ENCODE measurements around the gene SPATC1L.

Gene SPATC1L

GRCh38 chr21:46116776-46117585 lies 67.3 kb downstream of the SPATC1L start (continued):
- TF ChIP-seq ZNF26 (tag by site-specific recombination; IDR thresholded peaks at IDR 0.05), result no peak
- peak; percentile 49; the same call in 1 of the 2 replicates for TF ChIP-seq KLF8 (tag by site-specific recombination; IDR thresholded peaks at IDR 0.05)
- TF ChIP-seq ZSCAN23 (tag by site-specific recombination; IDR thresholded peaks at IDR 0.05), result no peak
- TF ChIP-seq HIC1 (tag by site-specific recombination; IDR thresholded peaks at IDR 0.05), result no peak
- no peak for TF ChIP-seq ZNF768 (tag by site-specific recombination; IDR thresholded peaks at IDR 0.05)
- TF ChIP-seq EGR2 (tag by site-specific recombination; IDR thresholded peaks at IDR 0.05; ENCODE audit: low read depth), result peak; percentile 89
- TF ChIP-seq PRDM1 (tag by site-specific recombination; IDR thresholded peaks at IDR 0.05), result no peak

GRCh38 chr21:46116189-46116775 lies 68.0 kb downstream of the SPATC1L start:
- no peak overlapping the region for H3K4me3 ChIP-seq (ENCODE audit: low read depth, low read length)
- POLR2A ChIA-PET, result no interaction called here
- TF ChIP-seq RBAK (tag by site-specific recombination; IDR thresholded peaks at IDR 0.05) (no peak), YY1 (tag by site-specific recombination; IDR thresholded peaks at IDR 0.05) (no peak), ZNF660 (tag by site-specific recombination; IDR thresholded peaks at IDR 0.05) (no peak), BCL6B (tag by site-specific recombination; IDR thresholded peaks at IDR 0.05) (no peak), HOXC10 (CRISPR knock-in tag; IDR thresholded peaks at IDR 0.05) (no peak), OVOL3 (tag by site-specific recombination; IDR thresholded peaks at IDR 0.05) (no peak), ZNF777 (tag by site-specific recombination; IDR thresholded peaks at IDR 0.05; ENCODE audit: borderline replicate concordance) (no peak), KLF16 (tag by site-specific recombination; IDR thresholded peaks at IDR 0.05) (no peak), ZNF221 (tag by site-specific recombination; IDR thresholded peaks at IDR 0.05; ENCODE audit: borderline replicate concordance) (no peak), ZNF280C (tag by site-specific recombination; IDR thresholded peaks at IDR 0.05) (no peak), IKZF3 (tag by site-specific recombination; IDR thresholded peaks at IDR 0.05) (no peak), HOXD13 (CRISPR knock-in tag; IDR thresholded peaks at IDR 0.05; ENCODE audit: borderline replicate concordance) (no peak), ZNF16 (tag by site-specific recombination; IDR thresholded peaks at IDR 0.05; ENCODE audit: low read depth) (no peak)
- H3K4me1 ChIP-seq (ENCODE audit: control insufficient read depth, insufficient read depth, low read length), result no peaks in the 10 kb centered on the region
- H3K27ac ChIP-seq (ENCODE audit: extremely low read depth, low read depth, low read length), result no peak overlapping the region
- CTCF ChIA-PET, result interaction anchor here (1.0 to 1.1 kb wide), 2 partner anchors 27 to 37 kb away, joined by 3 read pairs; no protein-coding TSS in a partner anchor
- H3K9me3 ChIP-seq (ENCODE audit: control insufficient read depth, insufficient read depth, low read depth, low read length), result no peaks in the 10 kb centered on the region
- peaks cover 0 to 81% of the 10 kb centered on the region in 2 experiments for H3K36me3 ChIP-seq (ENCODE audit: control insufficient read depth in 2 of 2, insufficient read depth in 1 of 2, low read length in 2 of 2)

All from HEK293 (cell line).